HCT116 (cell line): ENCODE measurements around the gene MCRS1. TPM values are rescaled to one million over a fixed set of nuclear protein-coding genes. Genes with fewer than 3 reads are reported as not detected.

ENCODE experiments used
- ATAC-seq: fragments of 200-7000 bp; cut with Tn5 transposase; 2 replicates; pipeline ENCODE4 v1.9.1; 2020; ENCODE audit warnings: mild to moderate bottlenecking, moderate library complexity
- BruUV-seq: library from RNA; stranded (reverse); fragments of 400-500 nt; replicated peaks from 2 replicates; lab custom pipeline; 2021; lab: Mats Ljungman, UMichigan
- CTCF ChIA-PET: fragments of 300-600 bp; sonication (Branson Sonifier 250); formaldehyde crosslinking; loops from one replicate; lab custom pipeline; 2021; ENCODE audit warnings: antibody characterized with exemption; lab: Charles Lee
- POLR2A ChIA-PET: fragments of 300-600, 350-600 bp; sonication (Branson Sonifier 250); formaldehyde crosslinking; loops from one replicate; lab custom pipeline; 2021; ENCODE audit warnings: antibody characterized with exemption; lab: Charles Lee
- RAD21 ChIA-PET, 2 experiments: fragments of 300-600 bp; sonication (Branson Sonifier 250); formaldehyde crosslinking; loops; one replicate each; lab custom pipeline; 2023; ENCODE audit warnings: low total read pairs in 2 of 2; ENCODE audit not compliant: uncharacterized antibody in 2 of 2, unreplicated experiment in 2 of 2, low non-redundant PET in 1 of 2; lab: Charles Lee
- DNase-seq: peaks from one replicate; pipeline ENCODE4 v3.0.0-alpha.2; 2010; ENCODE audit warnings: low read depth, low spot score
- H2AFZ ChIP-seq: fragments of 200-600 bp; shearing (Covaris generic), sonication (generic); 2 replicates; pipeline ENCODE4 v1.6.1; 2017; ENCODE audit warnings: low read depth, mixed run types, mixed read lengths, antibody characterized with exemption, low read length; ENCODE audit not compliant: poor library complexity, severe bottlenecking
- H3K27ac ChIP-seq: 2 replicates; pipeline ENCODE4 v1.5.1; 2012; ENCODE audit warnings: low read depth, low read length
- H3K27me3 ChIP-seq: fragments of 200-600 bp; sonication (generic); 2 replicates; pipeline ENCODE4 v1.6.1; 2016; ENCODE audit warnings: mixed run types, low read length, mixed read lengths; ENCODE audit not compliant: insufficient read depth
- H3K36me3 ChIP-seq, 2 experiments: fragments of 200-500 bp in 1 of 2; fragments of 200-600 bp in 1 of 2; sonication (Bioruptor generic) in 1 of 2; sonication (generic) in 1 of 2; 2 replicates each; pipeline versions ENCODE4 v1.5.1 to v1.6.1; 2014 to 2016; ENCODE audit warnings: low read length in 2 of 2, inconsistent platforms in 1 of 2, mixed read lengths in 1 of 2, mixed run types in 1 of 2; ENCODE audit not compliant: insufficient read depth in 2 of 2, control insufficient read depth in 1 of 2
- H3K4me1 ChIP-seq, 2 experiments: fragments of 200-600 bp in 1 of 2; sonication (generic) in 1 of 2; 2 replicates each; pipeline versions ENCODE4 v1.5.1 to v1.6.1; 2012 to 2017; ENCODE audit warnings: low read length in 2 of 2, inconsistent platforms in 1 of 2, mild to moderate bottlenecking in 1 of 2, mixed read lengths in 1 of 2, mixed run types in 1 of 2, moderate library complexity in 1 of 2; ENCODE audit not compliant: insufficient read depth in 2 of 2, control insufficient read depth in 1 of 2
- H3K4me2 ChIP-seq: fragments of 200-600 bp; sonication (generic); 2 replicates; pipeline ENCODE4 v1.6.1; 2017; ENCODE audit warnings: mixed run types, low read length, mixed read lengths
- H3K4me3 ChIP-seq, 2 experiments: fragments of 200-600 bp in 1 of 2; sonication (generic) in 1 of 2; replicated peaks in 1 of 2; 2 replicates each; pipeline ENCODE4 v1.5.1; 2011 to 2016; ENCODE audit warnings: low read length in 2 of 2, control low read depth in 1 of 2, low read depth in 1 of 2, mild to moderate bottlenecking in 1 of 2, mixed read lengths in 1 of 2, mixed run types in 1 of 2
- H3K79me2 ChIP-seq: fragments of 200-600 bp; sonication (generic); 2 replicates; pipeline ENCODE4 v1.6.1; 2017; ENCODE audit warnings: mild to moderate bottlenecking, mixed run types, low read length, moderate library complexity, mixed read lengths; ENCODE audit not compliant: insufficient read depth
- H3K9ac ChIP-seq: fragments of 200-600 bp; sonication (generic); 2 replicates; pipeline ENCODE4 v1.6.1; 2016; ENCODE audit warnings: low read length, mixed read lengths
- H3K9me2 ChIP-seq: fragments of 200-600 bp; sonication (generic), shearing (Covaris generic); 2 replicates; pipeline ENCODE4 v1.6.1; 2017; ENCODE audit warnings: mixed run types, mild to moderate bottlenecking, moderate library complexity; ENCODE audit not compliant: insufficient read depth
- H3K9me3 ChIP-seq, 2 experiments: fragments of 200-500 bp in 1 of 2; fragments of 200-600 bp in 1 of 2; sonication (Bioruptor generic) in 1 of 2; sonication (generic) in 1 of 2; 2 replicates each; pipeline ENCODE4 v1.6.1; 2014 to 2017; ENCODE audit warnings: low read length in 2 of 2, mixed read lengths in 2 of 2, inconsistent platforms in 1 of 2, low read depth in 1 of 2, mild to moderate bottlenecking in 1 of 2, mixed run types in 1 of 2, moderate library complexity in 1 of 2; ENCODE audit not compliant: control insufficient read depth in 1 of 2, insufficient read depth in 1 of 2
- H4K20me1 ChIP-seq: fragments of 200-600 bp; sonication (generic), shearing (Covaris generic); 2 replicates; pipeline ENCODE4 v1.6.1; 2017; ENCODE audit warnings: mixed run types, mild to moderate bottlenecking, moderate library complexity; ENCODE audit not compliant: insufficient read depth
- CEBPB ChIP-seq: IDR thresholded peaks from 2 replicates; pipeline ENCODE4 v1.6.1; 2012; ENCODE audit warnings: low read depth
- EGR1 ChIP-seq: IDR thresholded peaks from 2 replicates; pipeline ENCODE4 v1.6.1; 2012; ENCODE audit warnings: low read depth
- ELF1 ChIP-seq: IDR thresholded peaks from 2 replicates; pipeline ENCODE4 v1.6.1; 2012; ENCODE audit warnings: low read depth, borderline replicate concordance
- EZH2phosphoT487 ChIP-seq: fragments of 200-600 bp; IDR thresholded peaks from 2 replicates; pipeline ENCODE4 v1.6.1; 2018; ENCODE audit warnings: antibody characterized with exemption, borderline replicate concordance
- FOSL1 ChIP-seq: IDR thresholded peaks from 2 replicates; pipeline ENCODE4 v1.6.1; 2012; ENCODE audit warnings: low read depth
- JUND ChIP-seq: IDR thresholded peaks from 2 replicates; pipeline ENCODE4 v1.6.1; 2012
- POLR2A ChIP-seq: IDR thresholded peaks from 2 replicates; pipeline ENCODE4 v1.7.0; 2011; ENCODE audit warnings: borderline replicate concordance; ENCODE audit not compliant: insufficient read depth, insufficient read length; ENCODE audit errors: extremely low read depth
- RAD21 ChIP-seq: IDR thresholded peaks from 2 replicates; pipeline ENCODE4 v1.6.1; 2012; ENCODE audit warnings: low read depth, mild to moderate bottlenecking
- REST ChIP-seq: IDR thresholded peaks from 2 replicates; pipeline ENCODE4 v1.6.1; 2012; ENCODE audit warnings: low read depth
- SIN3A ChIP-seq: IDR thresholded peaks from 2 replicates; pipeline ENCODE4 v1.6.1; 2012; ENCODE audit warnings: low read depth
- SP1 ChIP-seq: IDR thresholded peaks from 2 replicates; pipeline ENCODE4 v1.6.1; 2012; ENCODE audit warnings: low read depth
- SRF ChIP-seq: IDR thresholded peaks from 2 replicates; pipeline ENCODE4 v1.6.1; 2012; ENCODE audit warnings: low read depth
- YY1 ChIP-seq: IDR thresholded peaks from 2 replicates; pipeline ENCODE4 v1.6.1; 2011; ENCODE audit warnings: low read length, low read depth, moderate library complexity, mild to moderate bottlenecking; ENCODE audit not compliant: insufficient replicate concordance; ENCODE audit errors: extremely low read depth
- ZFX ChIP-seq: fragments of 450-650 bp; IDR thresholded peaks from 2 replicates; pipeline ENCODE4 v1.6.1; 2017
- ZNF274 ChIP-seq: fragments of 200-500 bp; sonication (Bioruptor generic); IDR thresholded peaks from 2 replicates; pipeline ENCODE4 v1.6.1; 2014; ENCODE audit warnings: mild to moderate bottlenecking, low read depth, low read length, inconsistent platforms
- intact Hi-C: fragments of 100-400 bp; cut with micrococcal nuclease; formaldehyde crosslinking; loops from 2 replicates; pipeline ENCODE4 v1.10.0; 2022
- total RNA-seq: library from RNA; stranded (reverse); gene quantifications from one replicate; pipeline ENCODE4 v1.2.1, GENCODE V29; 2021; ENCODE audit not compliant: unreplicated experiment
- TF ChIP-seq, protein P1 (sequence below): IDR thresholded peaks from 2 replicates; pipeline ENCODE4 v1.6.1; 2011; ENCODE audit warnings: mild to moderate bottlenecking, low read length, moderate library complexity; ENCODE audit not compliant: insufficient replicate concordance; ENCODE audit errors: extremely low read depth
- TF ChIP-seq, protein P2 (sequence below): IDR thresholded peaks from 2 replicates; pipeline ENCODE4 v1.6.1; 2012
- TF ChIP-seq, protein P3 (sequence below): IDR thresholded peaks from 2 replicates; pipeline ENCODE4 v1.6.1; 2012

The MCRS1 gene
- total RNA-seq, 1 experiment from 2014 or later: 91.9 TPM

- DNase-seq (no peak), ATAC-seq (no peak)
- peaks cover 0 to 4% of the 10 kb centered on the region in 2 experiments; a peak in 1 of 4 replicates for H3K9me3 ChIP-seq
- no peak for TF ChIP-seq RAD21
- no peak for TF ChIP-seq SIN3A
- no peak for TF ChIP-seq SP1
- TF ChIP-seq, protein P1, sequence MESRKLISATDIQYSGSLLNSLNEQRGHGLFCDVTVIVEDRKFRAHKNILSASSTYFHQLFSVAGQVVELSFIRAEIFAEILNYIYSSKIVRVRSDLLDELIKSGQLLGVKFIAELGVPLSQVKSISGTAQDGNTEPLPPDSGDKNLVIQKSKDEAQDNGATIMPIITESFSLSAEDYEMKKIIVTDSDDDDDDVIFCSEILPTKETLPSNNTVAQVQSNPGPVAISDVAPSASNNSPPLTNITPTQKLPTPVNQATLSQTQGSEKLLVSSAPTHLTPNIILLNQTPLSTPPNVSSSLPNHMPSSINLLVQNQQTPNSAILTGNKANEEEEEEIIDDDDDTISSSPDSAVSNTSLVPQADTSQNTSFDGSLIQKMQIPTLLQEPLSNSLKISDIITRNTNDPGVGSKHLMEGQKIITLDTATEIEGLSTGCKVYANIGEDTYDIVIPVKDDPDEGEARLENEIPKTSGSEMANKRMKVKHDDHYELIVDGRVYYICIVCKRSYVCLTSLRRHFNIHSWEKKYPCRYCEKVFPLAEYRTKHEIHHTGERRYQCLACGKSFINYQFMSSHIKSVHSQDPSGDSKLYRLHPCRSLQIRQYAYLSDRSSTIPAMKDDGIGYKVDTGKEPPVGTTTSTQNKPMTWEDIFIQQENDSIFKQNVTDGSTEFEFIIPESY: no peak
- no peak for TF ChIP-seq ZFX
- TF ChIP-seq SRF: no peak
- TF ChIP-seq, protein P2, sequence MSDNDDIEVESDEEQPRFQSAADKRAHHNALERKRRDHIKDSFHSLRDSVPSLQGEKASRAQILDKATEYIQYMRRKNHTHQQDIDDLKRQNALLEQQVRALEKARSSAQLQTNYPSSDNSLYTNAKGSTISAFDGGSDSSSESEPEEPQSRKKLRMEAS: no peak
- TF ChIP-seq JUND: no peak
- no peak for TF ChIP-seq CEBPB
- no peak for TF ChIP-seq POLR2A
- TF ChIP-seq, protein P3, sequence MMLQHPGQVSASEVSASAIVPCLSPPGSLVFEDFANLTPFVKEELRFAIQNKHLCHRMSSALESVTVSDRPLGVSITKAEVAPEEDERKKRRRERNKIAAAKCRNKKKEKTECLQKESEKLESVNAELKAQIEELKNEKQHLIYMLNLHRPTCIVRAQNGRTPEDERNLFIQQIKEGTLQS: no peak
- TF ChIP-seq FOSL1: no peak
- no peak for TF ChIP-seq EZH2phosphoT487
- TF ChIP-seq REST: no peak
- TF ChIP-seq YY1: no peak
- TF ChIP-seq ELF1: no peak
- no peak for TF ChIP-seq EGR1
- no peak for TF ChIP-seq ZNF274
- BruUV-seq: no TSS peak
- no peak overlapping the region for H2AFZ ChIP-seq
- H3K4me2 ChIP-seq: no peak overlapping the region
- no peaks in the 10 kb centered on the region for H3K79me2 ChIP-seq
- H3K4me1 ChIP-seq: peaks cover 0 to 8% of the 10 kb centered on the region in 2 experiments; a peak in 2 of 4 replicates
- H3K36me3 ChIP-seq: no peaks in the 10 kb centered on the region
- H3K27ac ChIP-seq: no peak overlapping the region
- intact Hi-C loops: no loop called here
- CTCF ChIA-PET: no interaction called here
- RAD21 ChIA-PET: no interaction called here
- no peaks in the 10 kb centered on the region for H3K27me3 ChIP-seq
- no peaks in the 10 kb centered on the region for H3K9me2 ChIP-seq
- H3K4me3 ChIP-seq: no peak overlapping the region
- H3K9ac ChIP-seq: no peak overlapping the region
- POLR2A ChIA-PET: no interaction called here
- no peaks in the 10 kb centered on the region for H4K20me1 ChIP-seq
Observed at GRCh38 chr12:49616533-49617219, 48.7 kb upstream of the MCRS1 start.
